Measurements from ENCODE around the gene NXPH2.
A peak's percentile ranks its signal among the peaks of the same experiment; 100 is the strongest.
"Not testable (repeated sequence)": the region's sequence is repeated elsewhere in the genome, so short reads cannot be mapped to it uniquely, and the experiment has no call there.

Gene NXPH2

DNA sequence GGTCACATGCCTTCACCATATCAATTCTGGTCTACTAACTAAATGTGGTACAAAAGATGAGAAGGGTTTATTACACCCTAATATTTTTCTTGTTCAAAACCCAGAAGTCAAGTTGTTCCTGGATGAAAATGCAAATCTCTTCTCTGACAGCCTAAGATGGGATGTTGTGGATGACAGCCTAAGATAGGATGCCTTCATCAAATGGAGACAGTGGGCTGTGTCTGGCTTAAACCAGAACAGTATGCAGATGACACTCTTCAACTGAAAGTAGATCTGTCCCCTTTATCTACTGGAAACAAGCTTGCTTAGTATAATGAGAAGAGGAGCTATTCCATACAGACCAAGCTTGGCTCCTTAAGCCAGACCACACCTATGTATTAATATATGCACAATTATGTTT lies 17.7 kb downstream of the NXPH2 start:
- no peak for DNase-seq (ENCODE audit: low read depth)
- no peak overlapping the region for H3K4me3 ChIP-seq (ENCODE audit: low read depth, low read length)

DNA sequence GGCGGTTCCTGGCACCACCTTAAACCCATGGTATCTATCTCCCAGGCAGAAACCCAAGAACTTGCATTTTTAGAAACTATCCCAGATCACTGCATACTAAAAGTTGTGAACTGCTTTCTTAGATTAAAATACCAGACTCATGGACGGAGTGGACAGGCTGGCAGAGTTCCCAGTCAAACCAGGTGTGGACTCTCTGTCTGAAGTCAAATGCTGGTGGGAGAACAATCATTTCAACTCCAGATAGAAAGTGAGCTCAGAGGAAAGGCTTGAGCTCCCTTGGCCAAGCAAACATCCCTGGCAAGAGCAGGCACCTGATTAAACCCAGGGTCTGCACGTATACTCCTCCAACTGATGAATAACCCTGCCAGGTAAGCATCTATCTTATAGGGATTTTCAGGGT lies 19.5 kb downstream of the NXPH2 start:
- H3K4me3 ChIP-seq (ENCODE audit: low read depth, low read length), result no peak overlapping the region
- no peak for DNase-seq (ENCODE audit: low read depth)

DNA sequence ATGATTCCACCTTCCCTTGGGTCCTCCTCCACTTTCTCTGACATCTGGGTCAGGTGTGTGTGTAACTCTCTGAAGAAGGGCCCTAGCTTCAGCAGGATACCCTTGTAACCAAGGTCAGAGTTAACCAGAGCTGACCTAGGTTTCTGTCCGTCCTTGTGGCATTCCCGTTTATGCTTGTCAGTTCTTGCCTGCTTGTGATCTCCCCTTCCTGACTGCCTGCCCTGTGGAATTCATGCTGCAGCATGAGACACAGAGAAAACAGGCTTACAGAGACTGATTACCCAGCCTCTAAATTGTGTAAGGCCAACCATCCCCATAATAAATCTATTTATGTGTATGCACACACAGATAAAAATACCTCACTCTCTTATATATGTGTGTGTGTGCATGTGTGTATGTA lies 22.8 kb downstream of the NXPH2 start:
- DNase-seq (ENCODE audit: low read depth), result no peak
- no peak overlapping the region for H3K4me3 ChIP-seq (ENCODE audit: low read depth, low read length)

DNA sequence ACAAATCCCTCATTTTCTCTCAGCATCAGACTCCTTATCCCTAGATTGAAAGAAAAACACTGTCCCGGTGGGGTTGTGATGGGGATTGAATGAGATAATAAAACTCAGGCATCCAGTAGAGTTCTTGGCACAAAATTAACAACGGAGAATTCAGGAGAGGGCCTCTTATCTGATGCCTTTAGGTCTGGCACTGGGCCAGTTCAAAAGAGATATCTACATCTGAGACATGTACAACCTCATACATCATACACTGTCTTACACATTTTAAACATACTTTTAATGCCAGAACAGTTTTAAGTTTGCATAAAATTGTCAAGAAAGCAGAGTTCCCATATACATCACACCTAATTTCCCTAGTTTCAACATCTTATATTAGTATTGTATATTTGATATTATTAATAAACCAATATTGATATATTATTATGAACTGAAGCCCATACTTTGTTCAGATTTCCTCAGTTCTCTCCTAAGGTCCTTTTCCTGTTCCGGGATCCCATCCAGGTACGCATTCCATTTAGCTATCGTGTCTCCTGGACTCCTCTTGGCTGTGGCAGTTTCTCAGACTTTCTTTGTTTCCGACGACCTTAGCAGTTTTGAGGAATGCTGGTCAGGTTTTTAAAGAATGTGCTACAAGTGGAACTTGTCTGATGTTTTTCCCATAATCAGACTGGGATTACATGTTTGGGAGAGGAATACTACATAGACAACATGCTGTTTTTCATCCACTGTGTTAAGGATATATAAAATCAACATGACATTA lies 27.8 kb downstream of the NXPH2 start:
- H3K4me3 ChIP-seq (ENCODE audit: low read depth, low read length), result no peak overlapping the region
- no peak for DNase-seq (ENCODE audit: low read depth)

DNA sequence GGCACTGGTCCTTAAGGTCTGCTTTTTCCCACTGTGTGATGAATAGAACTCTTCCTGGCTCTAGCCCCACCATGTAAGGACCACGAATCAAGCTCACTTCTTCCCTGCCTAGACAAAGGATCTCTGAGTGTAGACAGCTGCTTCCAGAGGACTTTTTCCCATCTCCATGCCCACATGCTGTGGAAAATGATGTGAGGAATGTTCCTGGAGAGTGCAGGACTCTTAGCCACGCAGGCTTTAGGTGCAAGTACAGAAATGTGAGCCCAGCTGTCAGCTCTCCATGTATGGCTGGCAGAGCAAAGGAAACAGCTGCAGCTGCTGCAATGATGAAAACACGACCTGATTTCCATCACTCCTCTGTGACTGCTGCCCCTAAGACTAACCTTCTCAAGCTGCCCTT lies 35.5 kb downstream of the NXPH2 start:
- DNase-seq (ENCODE audit: low read depth), result peak; percentile 74

DNA sequence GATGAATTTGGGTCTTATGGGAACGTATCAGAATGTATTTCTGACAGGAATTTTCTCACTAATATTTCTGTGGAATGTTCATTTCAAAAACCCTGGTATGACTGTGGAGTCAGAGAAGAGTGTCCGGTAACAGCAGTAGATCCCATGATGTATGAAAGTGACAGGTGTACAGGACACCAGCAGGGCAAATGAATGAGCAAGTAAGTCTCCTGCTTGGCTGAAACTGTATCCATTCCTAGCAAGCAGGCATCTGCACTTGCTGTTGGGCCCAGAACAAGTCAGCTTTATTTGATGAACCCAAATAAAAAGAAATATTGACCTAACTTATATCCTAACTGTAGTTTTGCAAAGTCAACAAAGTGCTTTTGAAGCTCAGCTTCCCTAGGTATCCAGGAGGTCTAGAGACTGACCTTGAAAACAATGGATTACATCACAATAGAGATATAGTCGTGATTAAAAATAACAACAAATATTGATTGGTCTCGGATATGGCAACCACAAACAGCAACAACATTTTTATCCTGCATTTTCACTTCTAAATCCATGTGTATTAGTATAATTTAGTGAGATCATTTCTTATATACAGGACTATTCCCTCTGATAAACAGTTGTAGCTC lies 37.6 kb downstream of the NXPH2 start:
- peak; percentile 43 for DNase-seq (ENCODE audit: low read depth)
- H3K4me3 ChIP-seq (ENCODE audit: low read depth, low read length), result no peak overlapping the region

More for the DNA sequence above, 35.5 kb downstream of the NXPH2 start:
- no peak overlapping the region for H3K4me3 ChIP-seq (ENCODE audit: low read depth, low read length)

DNA sequence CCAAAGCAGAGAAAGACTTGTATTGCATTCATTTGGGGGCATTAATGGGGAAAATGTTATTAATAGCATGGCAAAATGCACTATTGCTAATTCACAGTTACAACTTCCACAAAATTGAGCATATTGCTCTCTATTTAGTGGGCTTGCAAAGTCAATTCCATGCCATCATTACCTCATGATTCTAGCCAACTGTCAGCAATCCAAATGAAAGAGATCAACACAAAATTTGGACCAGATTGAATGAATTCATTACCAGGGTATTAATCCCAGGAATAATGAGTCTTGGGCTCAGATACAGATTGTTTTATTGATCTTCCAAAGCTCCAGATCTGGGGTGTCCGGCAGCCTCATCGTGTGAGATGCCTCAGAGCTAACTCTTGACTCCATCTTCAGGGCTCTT lies 38.3 kb downstream of the NXPH2 start:
- no peak for DNase-seq (ENCODE audit: low read depth)
- H3K4me3 ChIP-seq (ENCODE audit: low read depth, low read length), result no peak overlapping the region

DNA sequence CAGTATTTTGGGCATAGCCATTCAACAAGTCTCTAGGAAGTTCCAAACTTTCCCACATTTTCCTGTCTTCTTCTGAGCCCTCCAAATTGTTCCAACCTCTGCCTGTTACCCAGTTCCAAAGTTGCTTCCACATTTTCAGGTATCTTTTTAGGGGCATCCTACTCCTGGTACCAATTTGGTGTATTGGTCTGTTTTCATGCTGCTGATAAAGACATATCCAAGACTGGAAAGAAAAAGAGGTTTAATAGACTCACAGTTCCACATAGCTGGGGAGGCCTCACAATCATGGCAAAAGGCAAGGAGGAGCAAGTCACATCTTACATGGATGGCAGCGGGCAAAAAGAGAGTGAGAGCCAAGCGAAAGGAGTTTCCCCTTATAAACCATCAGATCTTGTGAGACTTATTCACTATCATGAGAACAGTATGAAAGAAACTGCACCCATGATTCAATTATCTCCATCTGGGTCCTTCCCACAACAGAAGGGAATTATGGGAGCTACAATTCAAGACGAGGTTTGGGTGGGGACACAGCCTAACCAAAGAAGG lies 43.1 kb downstream of the NXPH2 start:
- not testable (repeated sequence) for DNase-seq (ENCODE audit: low read depth); H3K4me3 ChIP-seq (ENCODE audit: low read depth, low read length)

DNA sequence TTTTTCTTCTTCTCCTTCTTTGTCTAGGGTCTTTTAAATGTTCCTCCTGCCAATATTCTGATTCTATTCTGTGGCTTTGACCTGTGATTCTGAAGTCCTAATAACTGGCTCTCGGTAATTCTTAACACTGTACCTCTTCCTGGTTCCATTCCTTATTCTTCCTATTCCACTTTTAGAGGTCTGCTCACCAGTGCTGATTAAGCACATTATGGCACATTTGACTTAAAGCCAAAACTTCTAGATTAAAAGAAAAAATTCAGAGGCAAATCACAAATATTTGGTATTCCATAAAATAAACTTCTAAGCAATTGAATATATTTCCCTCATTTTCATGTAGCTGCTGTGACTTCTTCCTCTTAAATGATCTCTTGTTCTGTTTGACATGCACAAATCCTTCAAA lies 47.5 kb downstream of the NXPH2 start:
- no peak overlapping the region for H3K4me3 ChIP-seq (ENCODE audit: low read depth, low read length)
- DNase-seq (ENCODE audit: low read depth), result no peak

DNA sequence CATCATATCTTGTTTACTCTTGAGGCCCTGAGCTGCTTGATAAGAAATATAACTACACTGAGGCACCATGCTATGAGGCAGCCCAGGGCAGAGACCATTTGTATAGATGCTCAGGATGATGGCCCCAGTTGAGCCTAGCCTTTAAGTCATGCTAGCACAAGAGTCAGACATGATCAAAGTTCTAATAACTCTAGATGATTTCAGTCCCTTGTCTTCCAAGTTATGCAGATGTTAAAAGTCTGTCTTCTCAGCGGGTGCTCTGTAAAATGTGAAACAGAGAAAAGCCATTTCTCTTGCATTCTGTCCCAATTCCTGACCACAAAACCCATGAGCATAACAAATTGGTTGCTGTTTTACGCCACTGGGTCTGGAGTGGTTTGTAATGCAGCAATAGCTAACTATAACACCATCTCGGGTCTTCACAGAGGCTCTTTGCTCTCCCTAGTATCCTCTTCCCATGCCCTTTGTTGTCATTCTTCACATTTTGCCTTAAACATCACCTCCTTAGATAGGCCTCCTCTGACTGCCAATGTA lies 49.6 kb downstream of the NXPH2 start:
- no peak overlapping the region for H3K4me3 ChIP-seq (ENCODE audit: low read depth, low read length)
- DNase-seq (ENCODE audit: low read depth), result no peak

DNA sequence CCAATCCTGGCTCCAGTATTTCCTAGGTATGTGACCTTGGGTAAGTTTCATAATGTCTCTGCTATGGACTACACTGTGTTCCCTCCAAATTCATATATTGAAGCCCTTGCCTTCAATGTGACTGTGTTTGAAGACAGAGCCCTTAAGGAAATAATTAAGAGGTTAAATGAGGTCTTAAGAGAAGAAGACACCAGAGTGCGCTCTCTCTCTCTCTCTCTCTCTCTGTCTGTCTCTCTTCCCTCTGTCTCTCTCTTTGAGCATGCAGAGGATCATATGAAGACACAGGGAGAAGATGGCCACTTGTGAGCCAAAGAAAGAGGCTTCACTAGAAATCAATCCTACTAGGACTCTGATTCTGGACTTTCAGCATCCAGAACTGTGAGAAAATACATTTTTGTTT lies 52.2 kb downstream of the NXPH2 start:
- H3K4me3 ChIP-seq (ENCODE audit: low read depth, low read length), result no peak overlapping the region
- DNase-seq (ENCODE audit: low read depth), result no peak

DNA sequence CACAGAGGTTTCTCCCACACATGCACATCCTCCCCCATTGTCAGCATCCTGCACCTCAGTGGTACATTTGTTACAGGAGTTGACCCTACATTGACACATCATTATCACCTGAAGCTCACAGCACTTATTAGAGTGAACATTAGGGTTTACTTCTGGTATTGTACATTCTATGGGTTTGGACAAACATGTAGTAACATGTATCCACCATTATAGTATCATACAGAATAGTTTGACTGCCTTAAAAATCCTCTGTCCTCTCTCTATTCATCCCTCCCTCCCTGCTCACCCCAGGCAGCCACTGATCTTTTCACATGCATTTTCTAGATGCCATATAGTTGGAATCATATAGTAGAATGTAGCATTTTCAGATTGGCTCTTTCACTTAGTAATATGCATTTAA lies 53.5 kb downstream of the NXPH2 start:
- no peak for DNase-seq (ENCODE audit: low read depth)

DNA sequence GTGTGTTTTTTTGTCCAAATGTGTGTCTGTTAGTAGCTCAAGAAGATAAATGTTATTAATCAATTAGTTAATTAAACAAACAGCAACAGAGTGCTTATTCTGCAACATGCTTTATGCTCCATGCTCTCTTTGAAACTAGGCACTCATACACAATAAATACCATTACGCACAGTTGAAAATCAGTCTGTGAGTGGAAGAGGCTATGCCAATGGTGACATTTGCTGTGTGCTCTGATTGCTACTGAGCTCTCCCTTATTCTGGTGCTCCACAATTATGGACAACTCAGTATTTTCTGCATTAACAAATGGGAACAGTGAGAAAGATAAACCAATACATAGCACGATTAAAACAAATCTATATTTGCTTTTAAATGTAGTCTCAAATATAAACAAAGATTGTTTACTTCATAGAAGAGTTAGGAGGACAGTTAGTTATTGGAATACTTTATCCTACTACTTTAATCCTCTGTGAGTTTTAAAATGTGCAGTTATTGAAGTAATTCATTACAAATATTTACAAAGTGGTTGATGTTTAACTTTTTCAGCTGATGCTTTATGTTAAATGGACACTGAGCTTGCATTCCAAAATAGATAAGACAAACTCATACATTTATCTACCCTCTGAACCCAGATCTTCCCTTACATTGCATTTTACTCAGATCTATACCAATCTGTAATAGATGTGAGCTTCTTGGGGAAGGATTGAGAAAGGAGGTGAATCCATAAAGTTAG lies 55.3 kb downstream of the NXPH2 start:
- no peak overlapping the region for H3K4me3 ChIP-seq (ENCODE audit: low read depth, low read length)
- DNase-seq (ENCODE audit: low read depth), result no peak

More for the DNA sequence above, 53.5 kb downstream of the NXPH2 start:
- H3K4me3 ChIP-seq (ENCODE audit: low read depth, low read length), result no peak overlapping the region

DNA sequence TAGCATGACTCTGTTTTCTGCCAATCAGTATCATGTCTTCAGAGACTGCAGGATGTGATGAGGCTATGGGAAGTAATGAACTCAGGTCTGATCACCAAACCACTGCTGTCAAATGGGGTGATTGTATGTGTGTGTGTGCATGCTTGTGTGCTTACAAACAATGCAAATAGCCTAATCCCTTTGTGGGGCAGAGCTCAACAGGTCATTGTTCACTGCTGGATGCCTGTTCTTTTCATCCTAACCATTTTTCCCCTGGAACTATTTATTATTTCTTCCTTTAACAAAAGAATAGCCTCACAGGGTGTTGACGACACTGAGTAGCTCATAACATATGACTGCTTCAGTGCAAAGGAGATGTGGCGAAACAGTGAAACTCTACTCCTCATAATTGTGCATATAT lies 55.9 kb downstream of the NXPH2 start:
- H3K4me3 ChIP-seq (ENCODE audit: low read depth, low read length), result no peak overlapping the region
- DNase-seq (ENCODE audit: low read depth), result no peak

DNA sequence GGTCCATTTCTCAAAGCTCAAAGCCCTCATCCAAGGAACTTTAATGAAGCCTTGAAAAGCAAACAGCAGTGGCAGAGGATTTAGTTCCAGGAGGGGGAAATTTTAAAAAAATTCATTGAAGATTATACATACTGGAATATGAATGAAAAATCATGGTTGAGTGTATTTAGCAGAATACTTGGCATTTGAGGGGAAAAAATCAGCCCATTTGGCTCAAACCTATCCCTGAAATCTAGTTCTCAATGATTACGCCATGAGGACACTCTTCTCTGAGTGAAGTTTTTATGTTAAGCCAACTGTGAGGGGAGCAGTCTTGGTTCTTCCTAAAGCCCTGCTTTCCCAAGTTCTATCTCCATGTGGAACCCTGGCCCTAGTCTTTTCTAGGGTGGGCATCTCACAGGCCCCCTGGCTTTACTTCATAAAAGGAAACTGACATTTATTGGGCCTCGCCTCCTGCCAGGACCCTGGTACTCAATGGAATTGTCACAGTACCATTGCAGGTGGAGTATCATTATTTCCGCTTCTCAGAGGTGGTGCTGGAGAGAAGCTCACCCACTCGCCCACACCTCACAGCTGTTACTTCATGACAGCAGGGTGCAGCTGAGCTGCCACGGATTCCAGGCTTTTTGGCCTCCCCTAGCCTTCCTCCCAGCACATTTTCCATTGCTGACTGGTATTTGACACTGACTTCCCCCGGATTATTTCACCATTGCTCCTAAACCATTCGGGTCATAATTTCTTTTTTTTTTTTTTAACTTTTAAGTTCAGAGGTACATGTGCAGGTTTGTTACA lies 56.8 kb downstream of the NXPH2 start:
- DNase-seq (ENCODE audit: low read depth), result no peak
- no peak overlapping the region for H3K4me3 ChIP-seq (ENCODE audit: low read depth, low read length)

DNA sequence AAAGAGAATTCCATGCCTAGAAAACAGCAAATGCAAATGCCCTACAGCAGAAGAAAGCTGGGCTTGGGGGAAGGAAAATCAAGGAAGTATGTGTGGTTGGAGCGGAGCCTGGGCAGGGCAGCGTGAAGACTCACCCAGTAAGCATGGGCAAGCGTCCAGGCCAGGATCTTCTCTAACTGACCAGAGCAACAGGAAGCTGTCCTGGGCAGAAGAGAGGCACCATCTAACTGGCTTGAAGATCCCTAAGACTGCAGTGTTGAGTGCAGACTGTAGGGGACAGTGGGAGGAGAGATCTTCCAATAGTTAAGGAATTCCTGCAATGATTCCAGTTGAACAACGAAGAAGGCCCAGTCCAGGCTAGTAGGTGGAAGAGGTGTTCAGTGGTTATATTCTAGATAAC lies 57.9 kb downstream of the NXPH2 start:
- H3K4me3 ChIP-seq (ENCODE audit: low read depth, low read length), result no peak overlapping the region
- DNase-seq (ENCODE audit: low read depth), result no peak

DNA sequence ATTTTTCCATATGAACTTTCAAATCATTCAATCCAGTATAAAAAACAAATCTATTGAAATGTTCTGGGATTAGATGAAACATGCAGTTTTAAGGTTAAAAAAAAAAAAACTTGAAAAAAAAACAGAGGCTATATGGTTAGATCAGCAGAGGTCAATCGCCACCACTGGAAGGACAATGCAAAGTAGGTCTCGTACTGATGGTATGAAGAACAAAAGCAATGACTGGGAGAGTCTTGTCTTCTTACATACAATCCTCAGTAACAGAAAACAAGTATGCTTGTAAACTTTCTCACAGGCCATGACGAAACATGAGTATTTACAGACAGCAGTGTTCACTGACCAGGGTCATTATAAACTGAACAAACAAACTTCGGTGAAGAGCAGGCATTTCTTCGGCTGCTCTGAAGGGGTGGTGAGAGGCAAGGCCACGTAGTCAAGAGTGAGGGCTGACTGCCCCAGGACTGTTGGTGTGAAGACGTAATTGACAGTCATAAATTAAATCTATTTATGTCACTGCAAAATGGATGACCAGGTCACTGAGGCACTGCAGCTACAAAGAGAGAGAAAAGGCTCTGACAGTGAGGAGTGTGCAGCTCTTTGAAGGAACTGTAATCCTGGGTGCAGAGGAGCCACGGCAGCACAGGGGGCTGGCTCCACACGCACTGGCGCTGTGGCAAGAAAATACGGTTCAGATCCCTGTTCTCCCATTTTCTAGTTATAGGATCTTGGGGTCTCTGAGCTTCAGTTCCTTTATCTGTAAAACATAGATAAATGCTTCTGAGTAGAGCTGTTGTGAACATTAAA lies 60.0 kb downstream of the NXPH2 start:
- H3K4me3 ChIP-seq (ENCODE audit: low read depth, low read length), result no peak overlapping the region
- DNase-seq (ENCODE audit: low read depth), result no peak

DNA sequence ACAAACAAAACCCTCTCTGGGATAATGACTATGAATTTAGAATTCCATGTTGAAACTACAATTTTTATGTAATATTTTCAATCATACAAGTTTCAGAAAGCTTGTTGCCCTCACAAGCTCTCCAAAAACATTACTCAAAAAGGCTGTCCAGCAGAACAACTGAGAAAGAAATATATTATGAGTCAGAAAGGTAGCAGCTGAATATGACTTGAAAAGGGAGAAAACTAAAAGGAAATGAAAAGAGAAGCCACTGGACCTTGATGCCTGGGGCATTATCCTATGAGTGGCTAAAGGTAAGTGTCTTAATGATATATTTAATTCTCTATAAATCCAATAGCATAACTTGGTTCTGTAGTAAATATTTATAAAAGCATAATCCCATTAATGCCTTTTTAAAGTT lies 61.8 kb downstream of the NXPH2 start:
- DNase-seq (ENCODE audit: low read depth), result no peak
- H3K4me3 ChIP-seq (ENCODE audit: low read depth, low read length), result no peak overlapping the region

DNA sequence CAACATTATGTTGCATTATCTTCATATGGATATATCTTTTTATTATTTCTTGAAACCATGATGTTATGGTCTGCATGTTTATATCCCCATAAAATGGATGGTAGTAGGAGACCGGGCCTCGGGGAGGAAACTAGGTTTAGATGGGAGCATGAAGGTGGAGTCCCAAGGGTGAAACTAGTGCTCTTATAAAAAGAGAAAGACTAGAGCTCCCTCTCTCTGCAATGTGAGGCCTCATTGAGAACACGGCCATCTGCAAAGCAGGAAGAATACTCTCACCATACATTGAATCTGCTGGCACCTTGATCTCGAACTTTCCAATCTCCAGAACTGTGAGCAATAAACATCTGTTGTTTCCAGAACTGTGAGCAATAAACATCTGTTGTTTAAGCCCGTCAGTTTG lies 64.0 kb downstream of the NXPH2 start:
- no peak overlapping the region for H3K4me3 ChIP-seq (ENCODE audit: low read depth, low read length)
- DNase-seq (ENCODE audit: low read depth), result no peak

Measured in skeletal muscle cell (primary cell).